ENCODE data around the gene LDHA.

The LDHA gene

GRCh38 chr11:18394275-18394927, at the start of gene LDHA:
TSS of gene LDHA (plus strand) at chr11:18394563. CDS start at chr11:18396843, 2,280 bp downstream.
- peak; percentile 71 for DNase-seq (ENCODE audit: low read depth)

- peak; percentile 71 for DNase-seq (ENCODE audit: low read depth)
Observed at GRCh38 chr11:18347471-18348125, 46.8 kb upstream of the LDHA start.

GRCh38 chr11:18352581-18352980, 41.8 kb upstream of the LDHA start:
- DNase-seq (ENCODE audit: low read depth): no peak

DNA sequence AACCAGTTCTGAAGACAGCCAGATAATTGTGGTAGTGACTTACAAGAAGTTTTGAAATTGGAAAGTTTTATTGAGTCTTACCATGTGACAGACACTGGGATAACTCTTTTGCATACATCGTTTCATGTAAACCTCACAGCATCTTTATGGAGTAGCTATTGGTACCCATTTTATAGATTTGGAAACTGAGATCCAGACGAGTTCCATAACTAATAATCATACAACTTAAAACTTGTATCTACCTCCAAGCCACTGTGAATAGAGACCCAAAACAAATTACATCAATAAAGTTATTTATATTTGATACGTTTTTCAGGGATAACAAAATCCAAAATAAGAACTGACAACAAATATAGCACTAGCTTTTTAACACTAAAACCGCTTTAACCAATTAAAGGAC, 35.7 kb upstream of the LDHA start:
- DNase-seq (ENCODE audit: low read depth): no peak

- no peak for DNase-seq (ENCODE audit: low read depth)
Observed at GRCh38 chr11:18361154-18361553, 33.2 kb upstream of the LDHA start.

GRCh38 chr11:18364495-18365073, 29.8 kb upstream of the LDHA start:
- no peak for DNase-seq (ENCODE audit: low read depth)

DNA sequence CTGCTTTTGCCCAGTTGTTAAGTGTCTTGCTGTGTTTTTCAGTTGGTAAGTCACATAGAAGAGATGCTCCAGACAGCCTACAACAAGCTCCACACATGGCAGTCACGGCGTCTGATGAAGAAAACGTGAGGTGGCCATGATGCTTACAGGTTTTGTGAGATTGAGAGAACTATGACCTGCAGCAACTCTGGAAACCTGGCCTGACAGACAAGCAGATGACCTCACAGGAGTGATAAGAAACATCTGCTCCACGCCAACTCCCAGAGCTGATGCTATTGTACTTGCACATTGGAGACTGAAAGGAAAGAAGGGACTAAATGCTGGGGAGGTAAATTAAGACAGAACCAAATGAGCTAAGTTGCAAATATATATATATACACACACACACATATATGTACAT, 28.6 kb upstream of the LDHA start:
- DNase-seq (ENCODE audit: low read depth): no peak

DNA sequence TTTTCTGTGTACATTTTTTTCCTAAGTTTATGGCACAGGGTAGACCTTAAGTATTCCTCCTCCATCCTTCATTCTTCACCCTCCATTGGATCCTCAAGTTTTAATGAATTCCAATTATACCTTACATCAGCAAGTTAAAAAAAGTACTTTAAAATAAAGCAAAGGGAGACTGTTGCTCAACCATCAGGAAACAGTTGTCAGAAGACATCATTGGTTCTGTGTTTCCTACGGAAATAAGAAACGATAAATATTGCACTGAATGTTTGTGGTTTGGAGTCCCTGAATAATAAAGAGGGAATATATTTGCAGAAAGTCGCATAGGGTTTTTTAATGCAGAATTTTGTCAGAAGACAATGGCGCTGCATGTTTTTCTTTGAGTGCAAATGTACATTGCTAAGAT, 28.1 kb upstream of the LDHA start:
- DNase-seq (ENCODE audit: low read depth): no peak

GRCh38 chr11:18367431-18367830, 26.9 kb upstream of the LDHA start:
- no peak for DNase-seq (ENCODE audit: low read depth)

GRCh38 chr11:18368221-18368620, 26.1 kb upstream of the LDHA start:
- no peak for DNase-seq (ENCODE audit: low read depth)

DNA sequence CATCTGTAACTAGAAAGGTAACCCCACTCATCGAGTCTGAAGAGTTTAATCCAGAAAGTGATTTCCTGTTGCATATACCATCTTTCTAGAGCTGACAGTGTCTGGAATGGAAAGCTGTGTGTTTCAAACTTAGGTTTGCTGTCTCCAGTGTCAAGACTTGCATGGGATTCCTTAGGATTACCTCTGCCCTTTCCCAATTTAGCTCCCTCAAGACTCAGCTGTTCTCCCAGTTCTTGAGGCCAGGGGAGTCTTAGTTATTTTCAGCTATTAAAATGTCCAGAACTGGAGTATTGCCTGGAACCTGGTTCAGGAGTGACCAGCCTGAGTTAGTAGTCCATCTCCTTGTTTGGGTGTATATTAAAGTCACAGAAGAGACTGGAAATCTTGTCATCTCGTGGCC, 25.0 kb upstream of the LDHA start:
- no peak for DNase-seq (ENCODE audit: low read depth)

DNA sequence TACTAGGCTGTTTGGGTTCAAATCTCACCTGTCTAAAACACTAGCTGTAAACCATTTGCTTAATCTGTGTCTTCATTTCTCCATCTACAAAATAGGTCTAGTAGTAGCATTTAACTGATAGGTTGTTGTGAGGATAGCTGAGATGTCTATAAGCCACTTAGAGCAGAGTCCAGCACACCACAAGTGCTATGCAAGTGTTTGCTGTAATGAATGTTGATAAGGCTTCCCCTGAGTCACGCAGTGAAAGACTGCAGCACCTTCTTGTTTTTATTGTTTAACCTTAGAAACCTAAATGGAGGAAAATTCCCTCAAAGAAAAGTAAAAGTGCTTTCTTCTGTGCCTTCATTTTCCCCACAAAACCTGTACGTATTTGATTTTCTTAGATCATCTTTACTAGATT, 23.1 kb upstream of the LDHA start:
- DNase-seq (ENCODE audit: low read depth): no peak

DNA sequence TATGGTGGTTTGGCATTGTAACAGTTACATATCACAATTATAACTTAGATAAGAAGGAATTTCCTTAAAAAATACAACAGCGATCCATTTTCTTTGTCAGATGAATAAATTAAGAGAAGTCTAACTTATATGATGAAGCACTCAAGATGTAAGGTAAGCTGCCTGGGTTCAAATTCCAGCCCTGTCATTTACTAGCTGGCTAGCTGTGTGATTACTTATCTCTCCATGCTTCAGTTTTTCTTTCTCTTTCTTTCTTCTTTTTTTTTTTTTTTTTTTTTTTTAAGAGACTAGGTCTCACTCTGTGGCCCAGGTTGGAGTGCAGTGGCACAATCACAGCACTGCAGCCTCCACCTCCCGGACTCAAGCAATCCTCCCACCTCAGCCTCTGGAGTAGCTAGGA, 22.2 kb upstream of the LDHA start:
- no peak for DNase-seq (ENCODE audit: low read depth)

GRCh38 chr11:18374956-18375355, 19.4 kb upstream of the LDHA start:
- DNase-seq (ENCODE audit: low read depth): no peak

GRCh38 chr11:18375941-18376340, 18.4 kb upstream of the LDHA start:
- DNase-seq (ENCODE audit: low read depth): no peak

DNA sequence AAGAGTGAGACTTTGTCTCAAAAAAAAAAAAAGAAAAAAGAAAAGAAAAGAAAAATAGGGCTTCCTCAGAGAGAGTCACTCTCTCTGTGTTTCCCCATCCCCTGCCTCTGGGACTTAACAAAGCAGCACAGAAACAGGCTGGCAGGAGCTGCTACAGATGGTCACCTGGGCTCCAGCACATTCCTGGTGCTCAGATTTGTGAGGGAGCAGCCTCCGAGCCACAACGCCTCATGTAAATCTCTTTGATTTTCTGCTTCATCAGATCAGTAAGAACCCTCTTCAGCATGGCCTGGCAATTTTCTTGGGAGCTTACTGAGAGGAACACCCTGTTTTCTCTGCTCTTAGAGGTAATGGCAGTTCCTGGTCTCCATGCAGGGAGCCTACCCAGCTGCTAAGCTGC, 15.2 kb upstream of the LDHA start:
- no peak for DNase-seq (ENCODE audit: low read depth)

GRCh38 chr11:18383388-18384156, 10.8 kb upstream of the LDHA start:
- peak; percentile 100 for DNase-seq (ENCODE audit: low read depth)

DNA sequence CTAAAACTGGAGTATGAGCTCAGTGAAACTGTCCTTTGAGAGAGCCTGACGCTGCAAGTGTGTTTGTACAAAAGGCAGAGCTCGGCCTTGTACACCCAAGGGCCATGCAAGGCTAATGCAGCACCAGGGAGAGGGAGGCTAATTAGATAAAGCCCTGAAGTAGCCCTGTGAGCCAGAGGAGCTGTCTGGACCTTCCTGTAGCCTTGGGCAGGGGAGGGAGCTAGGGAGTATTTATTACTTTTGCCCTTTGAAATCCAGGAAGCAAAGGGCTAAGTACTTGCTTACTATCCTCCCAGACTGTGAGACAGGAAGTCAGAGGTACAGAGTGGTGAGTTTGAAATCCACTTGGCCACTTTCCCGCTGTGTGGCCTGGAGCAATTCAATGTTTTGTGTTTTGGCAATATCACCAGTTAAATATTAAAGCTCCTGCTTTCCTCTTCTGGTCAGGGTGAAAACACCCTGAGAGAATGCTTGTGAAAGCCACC, 10.2 kb upstream of the LDHA start:
- peak; percentile 94 for DNase-seq (ENCODE audit: low read depth)

DNA sequence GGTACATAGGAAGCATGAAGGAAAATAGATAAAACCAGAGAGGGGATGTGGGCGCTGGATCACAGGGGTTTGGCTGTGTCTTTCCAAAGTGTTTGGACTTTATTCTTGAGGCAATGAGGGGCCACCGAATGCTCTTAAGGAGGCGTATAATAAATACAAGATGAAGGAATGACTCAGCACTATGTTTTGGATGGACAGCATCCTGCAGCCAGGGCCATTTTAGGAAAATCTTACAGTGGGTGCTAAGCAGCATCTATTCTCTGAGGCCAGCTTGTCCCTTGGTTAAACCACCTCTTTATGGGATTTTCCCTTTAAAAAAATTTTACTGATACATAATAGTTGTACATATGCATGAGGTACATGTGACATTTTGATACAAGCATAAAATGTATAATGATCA, 4.3 kb upstream of the LDHA start:
- DNase-seq (ENCODE audit: low read depth): no peak

DNA sequence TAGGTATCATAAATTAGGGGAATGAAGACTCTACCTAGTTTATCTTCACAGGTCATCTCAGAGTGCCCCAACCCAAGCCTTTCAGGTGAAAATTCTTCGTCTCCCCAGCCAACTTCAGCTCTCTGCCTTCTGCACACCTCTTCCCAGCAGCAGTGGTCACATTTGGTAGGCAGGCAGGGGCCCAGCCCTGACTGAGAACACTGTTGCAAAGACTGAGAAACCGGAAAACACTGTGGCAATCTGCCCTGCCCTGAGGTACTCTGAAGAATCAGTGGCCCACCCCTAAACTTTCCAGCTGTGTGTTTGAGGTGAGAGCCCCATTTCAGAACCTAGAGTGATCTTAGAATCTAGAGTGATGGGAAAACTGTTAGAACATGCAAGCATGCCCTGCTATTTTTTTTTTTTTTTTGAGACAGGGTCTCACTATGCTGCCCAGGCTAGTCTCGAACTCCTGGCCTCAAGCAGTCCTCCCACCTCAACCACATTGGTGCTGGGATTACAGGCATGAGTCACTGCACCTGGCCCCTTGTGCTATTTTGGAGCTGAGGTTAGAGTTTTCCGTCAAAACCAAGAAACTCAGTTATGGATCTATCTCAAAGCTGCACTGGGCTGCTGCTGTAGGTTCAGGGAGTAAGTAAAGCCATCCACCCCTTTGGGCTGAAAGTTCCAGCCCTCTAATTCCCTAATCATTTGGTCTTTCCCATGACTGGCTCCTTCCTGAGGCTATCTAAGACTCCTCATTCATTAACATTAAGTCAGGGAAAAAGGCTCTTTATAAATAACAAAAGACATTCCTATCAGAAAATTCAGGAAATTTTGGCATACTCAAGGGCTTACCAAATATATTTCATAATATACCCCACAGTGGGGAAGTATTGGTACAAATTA, 1.7 kb upstream of the LDHA start:
- no peak for DNase-seq (ENCODE audit: low read depth)

- no peak for DNase-seq (ENCODE audit: low read depth)
Observed at GRCh38 chr11:18393581-18394274, 635 bp upstream of the LDHA start.

Measured in GM04503 (cell line).